ENCODE measurements around the gene CYP8B1. TPM values are rescaled to one million over a fixed set of nuclear protein-coding genes. Genes with fewer than 3 reads are reported as not detected.

CYP8B1 gene
- total and polyA plus RNA-seq, 2 of the 13 experiments (the other 11 are each of a cell fraction or from before 2014, with no cell fraction given): 0.58 to 2.0 TPM

DNA sequence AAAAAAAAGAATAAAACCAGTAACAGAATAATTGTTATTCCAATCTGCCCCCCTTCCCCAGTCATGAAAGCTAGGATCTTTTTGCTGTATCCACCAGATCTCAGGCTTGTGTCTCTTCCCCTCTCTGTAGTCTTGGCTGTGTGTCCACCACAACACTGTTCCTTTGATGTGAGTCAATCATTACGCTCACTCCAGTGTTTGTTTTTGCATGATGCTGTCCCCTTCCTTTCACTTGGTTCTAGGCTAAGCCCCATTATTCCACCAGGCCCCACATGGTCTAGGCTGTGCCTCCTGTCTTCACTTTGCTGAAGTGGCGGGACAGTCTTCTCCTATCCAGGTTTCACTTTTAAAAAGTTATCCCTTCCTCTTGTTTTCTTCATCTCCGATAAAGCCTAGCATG lies 52.9 kb downstream of the CYP8B1 start (continued):
- no peak for TF ChIP-seq ZNF615 (CRISPR knock-in tag; IDR thresholded peaks at IDR 0.05; ENCODE audit: borderline replicate concordance)
- TF ChIP-seq ZNF577 (CRISPR knock-in tag; IDR thresholded peaks at IDR 0.05; ENCODE audit: borderline replicate concordance, low read depth): no peak
- TF ChIP-seq ZNF101 (CRISPR knock-in tag; IDR thresholded peaks at IDR 0.05; ENCODE audit: borderline replicate concordance, low read depth): no peak
- no peak for TF ChIP-seq ZNF747 (CRISPR knock-in tag; IDR thresholded peaks at IDR 0.05; ENCODE audit: borderline replicate concordance)
- no peak for TF ChIP-seq ZNF703 (CRISPR knock-in tag; IDR thresholded peaks at IDR 0.05; ENCODE audit: borderline replicate concordance)
- TF ChIP-seq ELF1 (CRISPR knock-in tag; IDR thresholded peaks at IDR 0.05): no peak
- peak; percentile 72; the same call in 1 of the 2 replicates for TF ChIP-seq SSRP1 (CRISPR knock-in tag; IDR thresholded peaks at IDR 0.05)
- TF ChIP-seq, protein P1, sequence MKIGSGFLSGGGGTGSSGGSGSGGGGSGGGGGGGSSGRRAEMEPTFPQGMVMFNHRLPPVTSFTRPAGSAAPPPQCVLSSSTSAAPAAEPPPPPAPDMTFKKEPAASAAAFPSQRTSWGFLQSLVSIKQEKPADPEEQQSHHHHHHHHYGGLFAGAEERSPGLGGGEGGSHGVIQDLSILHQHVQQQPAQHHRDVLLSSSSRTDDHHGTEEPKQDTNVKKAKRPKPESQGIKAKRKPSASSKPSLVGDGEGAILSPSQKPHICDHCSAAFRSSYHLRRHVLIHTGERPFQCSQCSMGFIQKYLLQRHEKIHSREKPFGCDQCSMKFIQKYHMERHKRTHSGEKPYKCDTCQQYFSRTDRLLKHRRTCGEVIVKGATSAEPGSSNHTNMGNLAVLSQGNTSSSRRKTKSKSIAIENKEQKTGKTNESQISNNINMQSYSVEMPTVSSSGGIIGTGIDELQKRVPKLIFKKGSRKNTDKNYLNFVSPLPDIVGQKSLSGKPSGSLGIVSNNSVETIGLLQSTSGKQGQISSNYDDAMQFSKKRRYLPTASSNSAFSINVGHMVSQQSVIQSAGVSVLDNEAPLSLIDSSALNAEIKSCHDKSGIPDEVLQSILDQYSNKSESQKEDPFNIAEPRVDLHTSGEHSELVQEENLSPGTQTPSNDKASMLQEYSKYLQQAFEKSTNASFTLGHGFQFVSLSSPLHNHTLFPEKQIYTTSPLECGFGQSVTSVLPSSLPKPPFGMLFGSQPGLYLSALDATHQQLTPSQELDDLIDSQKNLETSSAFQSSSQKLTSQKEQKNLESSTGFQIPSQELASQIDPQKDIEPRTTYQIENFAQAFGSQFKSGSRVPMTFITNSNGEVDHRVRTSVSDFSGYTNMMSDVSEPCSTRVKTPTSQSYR (CRISPR knock-in tag; IDR thresholded peaks at IDR 0.05; ENCODE audit: borderline replicate concordance): no peak
- TF ChIP-seq NR2F6 (IDR thresholded peaks at IDR 0.05): no peak
- no peak for TF ChIP-seq NR2F6 (CRISPR knock-in tag; IDR thresholded peaks at IDR 0.05)
- 0 out of 2 replicates have a peak, but pooled peaks have one; percentile 10 for TF ChIP-seq BHLHE40 (IDR thresholded peaks at IDR 0.05; ENCODE audit: low read length)
- no peak for TF ChIP-seq ZNF260 (CRISPR knock-in tag; IDR thresholded peaks at IDR 0.05; ENCODE audit: borderline replicate concordance, low read depth)
- TF ChIP-seq, protein P2, sequence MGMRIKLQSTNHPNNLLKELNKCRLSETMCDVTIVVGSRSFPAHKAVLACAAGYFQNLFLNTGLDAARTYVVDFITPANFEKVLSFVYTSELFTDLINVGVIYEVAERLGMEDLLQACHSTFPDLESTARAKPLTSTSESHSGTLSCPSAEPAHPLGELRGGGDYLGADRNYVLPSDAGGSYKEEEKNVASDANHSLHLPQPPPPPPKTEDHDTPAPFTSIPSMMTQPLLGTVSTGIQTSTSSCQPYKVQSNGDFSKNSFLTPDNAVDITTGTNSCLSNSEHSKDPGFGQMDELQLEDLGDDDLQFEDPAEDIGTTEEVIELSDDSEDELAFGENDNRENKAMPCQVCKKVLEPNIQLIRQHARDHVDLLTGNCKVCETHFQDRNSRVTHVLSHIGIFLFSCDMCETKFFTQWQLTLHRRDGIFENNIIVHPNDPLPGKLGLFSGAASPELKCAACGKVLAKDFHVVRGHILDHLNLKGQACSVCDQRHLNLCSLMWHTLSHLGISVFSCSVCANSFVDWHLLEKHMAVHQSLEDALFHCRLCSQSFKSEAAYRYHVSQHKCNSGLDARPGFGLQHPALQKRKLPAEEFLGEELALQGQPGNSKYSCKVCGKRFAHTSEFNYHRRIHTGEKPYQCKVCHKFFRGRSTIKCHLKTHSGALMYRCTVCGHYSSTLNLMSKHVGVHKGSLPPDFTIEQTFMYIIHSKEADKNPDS (CRISPR knock-in tag; IDR thresholded peaks at IDR 0.05): no peak
- no peak for TF ChIP-seq KLF6 (CRISPR knock-in tag; IDR thresholded peaks at IDR 0.05)
- TF ChIP-seq, protein P3, sequence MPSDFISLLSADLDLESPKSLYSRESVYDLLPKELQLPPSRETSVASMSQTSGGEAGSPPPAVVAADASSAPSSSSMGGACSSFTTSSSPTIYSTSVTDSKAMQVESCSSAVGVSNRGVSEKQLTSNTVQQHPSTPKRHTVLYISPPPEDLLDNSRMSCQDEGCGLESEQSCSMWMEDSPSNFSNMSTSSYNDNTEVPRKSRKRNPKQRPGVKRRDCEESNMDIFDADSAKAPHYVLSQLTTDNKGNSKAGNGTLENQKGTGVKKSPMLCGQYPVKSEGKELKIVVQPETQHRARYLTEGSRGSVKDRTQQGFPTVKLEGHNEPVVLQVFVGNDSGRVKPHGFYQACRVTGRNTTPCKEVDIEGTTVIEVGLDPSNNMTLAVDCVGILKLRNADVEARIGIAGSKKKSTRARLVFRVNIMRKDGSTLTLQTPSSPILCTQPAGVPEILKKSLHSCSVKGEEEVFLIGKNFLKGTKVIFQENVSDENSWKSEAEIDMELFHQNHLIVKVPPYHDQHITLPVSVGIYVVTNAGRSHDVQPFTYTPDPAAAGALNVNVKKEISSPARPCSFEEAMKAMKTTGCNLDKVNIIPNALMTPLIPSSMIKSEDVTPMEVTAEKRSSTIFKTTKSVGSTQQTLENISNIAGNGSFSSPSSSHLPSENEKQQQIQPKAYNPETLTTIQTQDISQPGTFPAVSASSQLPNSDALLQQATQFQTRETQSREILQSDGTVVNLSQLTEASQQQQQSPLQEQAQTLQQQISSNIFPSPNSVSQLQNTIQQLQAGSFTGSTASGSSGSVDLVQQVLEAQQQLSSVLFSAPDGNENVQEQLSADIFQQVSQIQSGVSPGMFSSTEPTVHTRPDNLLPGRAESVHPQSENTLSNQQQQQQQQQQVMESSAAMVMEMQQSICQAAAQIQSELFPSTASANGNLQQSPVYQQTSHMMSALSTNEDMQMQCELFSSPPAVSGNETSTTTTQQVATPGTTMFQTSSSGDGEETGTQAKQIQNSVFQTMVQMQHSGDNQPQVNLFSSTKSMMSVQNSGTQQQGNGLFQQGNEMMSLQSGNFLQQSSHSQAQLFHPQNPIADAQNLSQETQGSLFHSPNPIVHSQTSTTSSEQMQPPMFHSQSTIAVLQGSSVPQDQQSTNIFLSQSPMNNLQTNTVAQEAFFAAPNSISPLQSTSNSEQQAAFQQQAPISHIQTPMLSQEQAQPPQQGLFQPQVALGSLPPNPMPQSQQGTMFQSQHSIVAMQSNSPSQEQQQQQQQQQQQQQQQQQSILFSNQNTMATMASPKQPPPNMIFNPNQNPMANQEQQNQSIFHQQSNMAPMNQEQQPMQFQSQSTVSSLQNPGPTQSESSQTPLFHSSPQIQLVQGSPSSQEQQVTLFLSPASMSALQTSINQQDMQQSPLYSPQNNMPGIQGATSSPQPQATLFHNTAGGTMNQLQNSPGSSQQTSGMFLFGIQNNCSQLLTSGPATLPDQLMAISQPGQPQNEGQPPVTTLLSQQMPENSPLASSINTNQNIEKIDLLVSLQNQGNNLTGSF (CRISPR knock-in tag; IDR thresholded peaks at IDR 0.05): no peak
- no peak for TF ChIP-seq KLF13 (CRISPR knock-in tag; IDR thresholded peaks at IDR 0.05)
- no peak for TF ChIP-seq ZFP36L2 (CRISPR knock-in tag; IDR thresholded peaks at IDR 0.05)
- no peak for TF ChIP-seq GZF1 (CRISPR knock-in tag; IDR thresholded peaks at IDR 0.05)
- TF ChIP-seq KAT7 (CRISPR knock-in tag; IDR thresholded peaks at IDR 0.05; ENCODE audit: borderline replicate concordance): 0 out of 2 replicates have a peak, but pooled peaks have one; percentile 58
- no peak for TF ChIP-seq MLLT10 (CRISPR knock-in tag; IDR thresholded peaks at IDR 0.05)
- TF ChIP-seq NBN (conservative IDR thresholded peaks at IDR 0.05): no peak
- no peak for TF ChIP-seq ELF4 (CRISPR knock-in tag; IDR thresholded peaks at IDR 0.05; ENCODE audit: borderline replicate concordance)
- TF ChIP-seq MZF1 (CRISPR knock-in tag; IDR thresholded peaks at IDR 0.05; ENCODE audit: borderline replicate concordance): no peak

Data from HepG2 (cell line).